Keratinocyte (primary cell): ENCODE measurements around the gene DIABLO. TPM values are rescaled to one million over a fixed set of nuclear protein-coding genes. Genes with fewer than 3 reads are reported as not detected.

ENCODE experiments used
- DNase-seq: peaks from one replicate; pipeline ENCODE4 v3.0.0-alpha.2; 2011; ENCODE audit warnings: low read depth, missing footprints, low spot score
- FAIRE-seq: peaks from 2 replicates; lab custom pipeline; 2011; peaks lifted over from hg19 to GRCh38; lab: Jason Lieb, UNC
- H2AFZ ChIP-seq: 2 replicates; pipeline ENCODE4 v1.6.0; 2012; ENCODE audit warnings: low read length, control low read depth, inconsistent platforms; ENCODE audit not compliant: control insufficient read depth
- H3K27ac ChIP-seq: 2 replicates; pipeline ENCODE4 v1.5.1; 2011; ENCODE audit warnings: low read length; ENCODE audit not compliant: control insufficient read depth, insufficient read depth
- H3K27me3 ChIP-seq: 3 replicates; pipeline ENCODE4 v1.6.0; 2011; ENCODE audit warnings: low read length; ENCODE audit not compliant: control insufficient read depth, insufficient read depth; ENCODE audit errors: extremely low read depth
- H3K36me3 ChIP-seq, 2 experiments: 2 replicates in 1 of 2; 3 replicates in 1 of 2; pipeline ENCODE4 v1.5.1; 2011; ENCODE audit warnings: low read length in 2 of 2, mild to moderate bottlenecking in 1 of 2; ENCODE audit not compliant: control insufficient read depth in 2 of 2, insufficient read depth in 2 of 2; ENCODE audit errors: extremely low read depth in 1 of 2
- H3K4me1 ChIP-seq: 3 replicates; pipeline ENCODE4 v1.5.1; 2011; ENCODE audit warnings: low read length; ENCODE audit not compliant: control insufficient read depth, insufficient read depth; ENCODE audit errors: extremely low read depth
- H3K4me2 ChIP-seq: 3 replicates; pipeline ENCODE4 v1.6.0; 2011; ENCODE audit warnings: low read depth, low read length; ENCODE audit not compliant: control insufficient read depth, insufficient read depth; ENCODE audit errors: extremely low read depth
- H3K4me3 ChIP-seq, 3 experiments: fragments of 200-600 bp in 1 of 3; sonication (generic) in 1 of 3; 2 replicates in 2 of 3; 3 replicates in 1 of 3; pipeline ENCODE4 v1.5.1; 2011 to 2016; ENCODE audit warnings: low read length in 3 of 3, mild to moderate bottlenecking in 3 of 3, control low read depth in 2 of 3, inconsistent platforms in 1 of 3, low read depth in 1 of 3, mixed read lengths in 1 of 3, mixed run types in 1 of 3, moderate library complexity in 1 of 3; ENCODE audit not compliant: control insufficient read depth in 2 of 3, insufficient read depth in 2 of 3; ENCODE audit errors: extremely low read depth in 1 of 3
- H3K79me2 ChIP-seq: 2 replicates; pipeline ENCODE4 v1.6.0; 2012; ENCODE audit warnings: low read length; ENCODE audit not compliant: control insufficient read depth, insufficient read depth
- H3K9ac ChIP-seq: 3 replicates; pipeline ENCODE4 v1.6.0; 2011; ENCODE audit warnings: low read length; ENCODE audit not compliant: control insufficient read depth, insufficient read depth; ENCODE audit errors: extremely low read depth
- H3K9me1 ChIP-seq: 3 replicates; pipeline ENCODE4 v1.6.0; 2011; ENCODE audit warnings: low read length; ENCODE audit not compliant: control insufficient read depth, insufficient read depth; ENCODE audit errors: extremely low read depth
- H3K9me3 ChIP-seq: 2 replicates; pipeline ENCODE4 v1.5.1; 2012; ENCODE audit warnings: low read depth, low read length; ENCODE audit not compliant: control insufficient read depth
- H4K20me1 ChIP-seq: 3 replicates; pipeline ENCODE4 v1.6.0; 2011; ENCODE audit warnings: low read length; ENCODE audit not compliant: control insufficient read depth, insufficient read depth; ENCODE audit errors: extremely low read depth
- EZH2 ChIP-seq: IDR thresholded peaks from one replicate; pipeline ENCODE4 v1.6.1; 2012; ENCODE audit warnings: inconsistent platforms, mild to moderate bottlenecking, low read length, moderate library complexity
- dilution Hi-C: fragments of 300-500 bp; cut with MboI; formaldehyde crosslinking; loops from one replicate; pipeline ENCODE4 v1.7.0; 2020; ENCODE audit warnings: low sequenced_read_pairs; ENCODE audit not compliant: extremely low pct_ligation_motif_present
- polyA plus RNA-seq, 5 experiments: library from polyadenylated mRNA; depleted of rRNA in 3 of 5; stranded (reverse) in 3 of 5; stranded (forward) in 1 of 5; unstranded in 1 of 5; fragments of >200 nt; gene quantifications; 1 replicate in 1 of 5; 2 replicates in 3 of 5; 3 replicates in 1 of 5; pipeline versions ENCODE4 v1.2.1 to v1.2.3, GENCODE V29; 2011 to 2012; ENCODE audit warnings: missing spikeins in 2 of 5, low read depth in 1 of 5, low replicate concordance in 1 of 5
- TF ChIP-seq, protein P1 (sequence below), 3 experiments: IDR thresholded peaks in 1 of 3; conservative IDR thresholded peaks in 1 of 3; optimal IDR thresholded peaks in 1 of 3; 2 replicates in 2 of 3; 3 replicates in 1 of 3; pipeline versions ENCODE3 to v1.5.1; 2011; ENCODE audit warnings: low read length in 3 of 3, mild to moderate bottlenecking in 3 of 3, moderate library complexity in 2 of 3, control low read depth in 1 of 3, inconsistent platforms in 1 of 3; ENCODE audit not compliant: insufficient read depth in 2 of 3; ENCODE audit errors: extremely low read depth in 1 of 3

DIABLO gene
- polyA plus RNA-seq, 1 donor (not counting 4 experiments of a cell fraction or from before 2014, with no cell fraction given): 41.6 TPM

DNA sequence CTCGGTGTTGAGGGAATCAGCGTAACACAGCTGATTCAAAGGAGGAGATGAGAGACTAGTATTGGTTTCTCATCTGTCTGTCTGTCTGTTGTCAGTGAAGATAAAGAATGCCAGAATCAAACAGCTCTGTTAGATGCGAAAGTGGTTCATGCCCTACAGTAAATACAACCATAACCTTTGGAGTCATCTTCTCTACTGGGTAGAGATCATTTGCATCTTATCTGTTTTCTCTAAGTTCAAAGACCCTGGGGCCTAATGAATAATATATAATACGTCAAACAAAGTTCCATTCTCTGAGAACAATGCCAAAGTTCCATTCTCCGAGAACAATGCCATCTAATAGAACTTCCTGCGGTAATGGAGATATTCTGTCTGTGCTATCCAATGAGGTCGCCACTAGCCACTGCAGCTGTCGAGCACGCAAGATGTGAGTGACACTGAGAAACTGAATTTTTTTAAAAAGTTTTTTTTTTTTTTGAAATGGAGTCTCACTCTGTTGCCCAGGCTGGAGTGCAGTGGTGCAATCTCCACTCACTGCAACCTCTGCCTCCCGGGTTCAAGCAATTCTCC lies 58.4 kb downstream of the DIABLO start:
- no peaks in the 10 kb centered on the region for H3K9me3 ChIP-seq
- TF ChIP-seq, protein P1, sequence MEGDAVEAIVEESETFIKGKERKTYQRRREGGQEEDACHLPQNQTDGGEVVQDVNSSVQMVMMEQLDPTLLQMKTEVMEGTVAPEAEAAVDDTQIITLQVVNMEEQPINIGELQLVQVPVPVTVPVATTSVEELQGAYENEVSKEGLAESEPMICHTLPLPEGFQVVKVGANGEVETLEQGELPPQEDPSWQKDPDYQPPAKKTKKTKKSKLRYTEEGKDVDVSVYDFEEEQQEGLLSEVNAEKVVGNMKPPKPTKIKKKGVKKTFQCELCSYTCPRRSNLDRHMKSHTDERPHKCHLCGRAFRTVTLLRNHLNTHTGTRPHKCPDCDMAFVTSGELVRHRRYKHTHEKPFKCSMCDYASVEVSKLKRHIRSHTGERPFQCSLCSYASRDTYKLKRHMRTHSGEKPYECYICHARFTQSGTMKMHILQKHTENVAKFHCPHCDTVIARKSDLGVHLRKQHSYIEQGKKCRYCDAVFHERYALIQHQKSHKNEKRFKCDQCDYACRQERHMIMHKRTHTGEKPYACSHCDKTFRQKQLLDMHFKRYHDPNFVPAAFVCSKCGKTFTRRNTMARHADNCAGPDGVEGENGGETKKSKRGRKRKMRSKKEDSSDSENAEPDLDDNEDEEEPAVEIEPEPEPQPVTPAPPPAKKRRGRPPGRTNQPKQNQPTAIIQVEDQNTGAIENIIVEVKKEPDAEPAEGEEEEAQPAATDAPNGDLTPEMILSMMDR (optimal IDR thresholded peaks at IDR 0.05 in 1 of 3, IDR thresholded peaks at IDR 0.05 in 1 of 3, conservative IDR thresholded peaks at IDR 0.05 in 1 of 3; ENCODE audit: extremely low read depth in 1 of 3, insufficient read depth in 2 of 3, low read length in 3 of 3): no peak
- TF ChIP-seq EZH2: no peak
- no peaks in the 10 kb centered on the region for H3K36me3 ChIP-seq
- no peak overlapping the region for H3K9ac ChIP-seq
- no peaks in the 10 kb centered on the region for H4K20me1 ChIP-seq
- no peaks in the 10 kb centered on the region for H3K4me1 ChIP-seq
- dilution Hi-C loops: no loop called here
- no peak overlapping the region for H3K4me3 ChIP-seq
- peaks cover 2% of the 10 kb centered on the region for H3K27me3 ChIP-seq
- H3K4me2 ChIP-seq: no peak overlapping the region
- FAIRE-seq (no peak), DNase-seq (no peak)
- H2AFZ ChIP-seq: no peak overlapping the region
- no peaks in the 10 kb centered on the region for H3K9me1 ChIP-seq
- H3K79me2 ChIP-seq: no peaks in the 10 kb centered on the region
- H3K27ac ChIP-seq: no peak overlapping the region

DNA sequence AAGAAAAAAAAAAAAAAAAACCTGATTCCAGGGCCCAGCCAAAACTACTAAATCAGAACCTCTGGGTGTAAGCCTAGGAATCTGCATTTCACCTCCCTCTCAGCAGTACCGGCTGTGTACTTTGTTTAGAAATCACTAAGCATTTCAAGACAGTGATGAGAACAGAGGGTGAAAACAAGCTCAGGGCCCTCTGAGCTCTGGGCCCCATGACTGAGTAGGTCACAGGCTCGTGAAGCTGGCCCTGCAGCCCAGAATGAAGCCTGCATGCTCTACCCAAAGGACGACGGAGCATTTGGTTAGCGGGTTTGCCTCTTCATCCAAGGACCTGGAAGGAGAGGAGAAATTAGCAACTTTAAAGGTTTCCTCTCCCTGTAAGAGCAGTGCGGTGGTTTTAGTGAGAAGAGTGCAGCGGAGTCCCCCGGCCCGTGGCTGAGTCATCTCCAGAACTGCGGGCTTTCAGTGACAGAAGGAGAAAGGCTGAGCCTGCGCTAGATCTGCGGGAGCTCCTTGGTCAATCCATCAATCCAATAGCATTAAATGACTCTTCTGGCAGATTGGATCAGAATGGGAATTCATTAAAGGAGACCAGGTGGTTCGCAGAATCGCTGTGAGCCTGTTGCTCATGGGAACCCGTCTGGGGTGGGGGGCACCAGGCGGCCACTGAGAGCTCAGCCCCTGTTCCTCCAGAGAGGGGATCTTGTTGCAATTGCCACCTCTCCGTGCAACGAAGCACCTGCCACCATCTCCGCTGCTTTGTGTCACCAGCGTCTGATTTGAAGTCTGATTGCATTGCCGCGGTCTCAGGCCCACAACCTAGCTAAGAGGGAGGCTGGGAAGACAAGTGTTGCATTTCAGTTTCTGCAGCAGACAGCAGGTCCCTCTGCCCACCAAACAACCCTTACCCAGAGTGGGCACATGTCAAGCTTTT lies 59.2 kb downstream of the DIABLO start:
- no peaks in the 10 kb centered on the region for H3K79me2 ChIP-seq
- dilution Hi-C loops: no loop called here
- no peak for DNase-seq
- no peak overlapping the region for H3K4me2 ChIP-seq
- no peaks in the 10 kb centered on the region for H3K36me3 ChIP-seq
- peaks cover 2% of the 10 kb centered on the region for H3K27me3 ChIP-seq
- H3K27ac ChIP-seq: no peak overlapping the region
- FAIRE-seq: no peak
- no peaks in the 10 kb centered on the region for H4K20me1 ChIP-seq
- no peaks in the 10 kb centered on the region for H3K9me3 ChIP-seq
- no peaks in the 10 kb centered on the region for H3K4me1 ChIP-seq
- TF ChIP-seq EZH2: no peak
- TF ChIP-seq, protein P1 (optimal IDR thresholded peaks at IDR 0.05 in 1 of 3, IDR thresholded peaks at IDR 0.05 in 1 of 3, conservative IDR thresholded peaks at IDR 0.05 in 1 of 3; ENCODE audit: extremely low read depth in 1 of 3, insufficient read depth in 2 of 3, low read length in 3 of 3): no peak
- H2AFZ ChIP-seq: no peak overlapping the region
- H3K4me3 ChIP-seq: no peak overlapping the region
- no peak overlapping the region for H3K9ac ChIP-seq
- H3K9me1 ChIP-seq: no peaks in the 10 kb centered on the region
